NB4 (cell line): ENCODE measurements around the gene KRTAP10-4.

Experiments
- CTCF ChIP-seq: IDR thresholded peaks from one replicate; pipeline ENCODE4 v1.5.1; 2012; ENCODE audit warnings: low read depth, low read length
- MAX ChIP-seq: IDR thresholded peaks from 2 replicates; pipeline ENCODE4 v1.6.1; 2011; ENCODE audit warnings: low read depth, low read length
- MYC ChIP-seq: IDR thresholded peaks from 2 replicates; pipeline ENCODE4 v1.6.1; 2011; ENCODE audit warnings: low read depth, low read length
- POLR2A ChIP-seq: IDR thresholded peaks from 2 replicates; pipeline ENCODE4 v1.6.1; 2011; ENCODE audit warnings: mild to moderate bottlenecking; ENCODE audit not compliant: insufficient read length; ENCODE audit errors: extremely low read depth

GRCh38 chr21:44614961-44615391, 41.4 kb downstream of the KRTAP10-4 start:
- TF ChIP-seq CTCF (no peak), MAX (no peak), POLR2A (no peak), MYC (no peak)
